ENCODE data around the gene AGAP1. TPM values are rescaled to one million over a fixed set of nuclear protein-coding genes. Genes with fewer than 3 reads are reported as not detected.

The AGAP1 gene
- total RNA-seq, 4 donors from 2014 or later = 33.7 to 39.9 (median 35.6) TPM

- TF ChIP-seq POLR2A (IDR thresholded peaks at IDR 0.05) (no peak), CTCF (IDR thresholded peaks at IDR 0.05) (no peak)
- Histone ChIP-seq H3K4me1 (no peaks in the 10 kb centered on the region), H3K9me3 (no peaks in the 10 kb centered on the region), H3K27me3 (no peaks in the 10 kb centered on the region), H3K36me3 (peaks cover 0 to 30% (median 0%) of the 10 kb centered on the region in 3 donors), H3K4me3 (no peak overlapping the region), H3K27ac (no peak overlapping the region)
- DNase-seq (ENCODE audit: low spot score in 2 of 2) = no peak
- WGBS, 2 donors = 87 to 91% methylated on average over 2 of the region's 2 CpGs
Measured at GRCh38 chr2:235820571-235820970, 326.7 kb downstream of the AGAP1 start.

- Histone ChIP-seq H3K36me3 (peaks cover 0 to 48% (median 0%) of the 10 kb centered on the region in 3 donors), H3K27ac (no peak overlapping the region), H3K27me3 (no peaks in the 10 kb centered on the region), H3K9me3 (no peaks in the 10 kb centered on the region), H3K4me3 (no peak overlapping the region), H3K4me1 (no peaks in the 10 kb centered on the region)
- TF ChIP-seq EP300 (IDR thresholded peaks at IDR 0.05) = no peak
- no peak for TF ChIP-seq POLR2A (IDR thresholded peaks at IDR 0.05)
- no peak for TF ChIP-seq CTCF (IDR thresholded peaks at IDR 0.05)
- DNase-seq (ENCODE audit: low spot score in 2 of 2) = no peak
- 81 to 88% methylated on average over 3 of the region's 3 CpGs for WGBS, 2 donors
Measured at GRCh38 chr2:235824331-235824730, 330.5 kb downstream of the AGAP1 start.

- H3K36me3 ChIP-seq = peaks cover 0 to 62% (median 0%) of the 10 kb centered on the region in 3 donors
- no peak overlapping the region for H3K4me3 ChIP-seq
- no peaks in the 10 kb centered on the region for H3K4me1 ChIP-seq
- WGBS, 2 donors = 94 to 97% methylated on average over 6 of the region's 6 CpGs
- TF ChIP-seq EP300 (IDR thresholded peaks at IDR 0.05) = no peak
- TF ChIP-seq POLR2A (IDR thresholded peaks at IDR 0.05) = no peak
- no peak for TF ChIP-seq CTCF (IDR thresholded peaks at IDR 0.05)
- no peaks in the 10 kb centered on the region for H3K9me3 ChIP-seq
- H3K27me3 ChIP-seq = no peaks in the 10 kb centered on the region
- no peak overlapping the region for H3K27ac ChIP-seq
- no peak for DNase-seq (ENCODE audit: low spot score in 2 of 2)
Measured at GRCh38 chr2:235825946-235826345, 332.1 kb downstream of the AGAP1 start.

- TF ChIP-seq CTCF (IDR thresholded peaks at IDR 0.05) = no peak
- no peak for TF ChIP-seq EP300 (IDR thresholded peaks at IDR 0.05)
- no peak for TF ChIP-seq POLR2A (IDR thresholded peaks at IDR 0.05)
- no peak overlapping the region for H3K27ac ChIP-seq
- H3K27me3 ChIP-seq = no peaks in the 10 kb centered on the region
- WGBS, 2 donors = 89 to 95% methylated on average over 9 of the region's 9 CpGs
- no peak overlapping the region for H3K4me3 ChIP-seq
- no peak for DNase-seq (ENCODE audit: low spot score in 2 of 2)
- H3K4me1 ChIP-seq = no peaks in the 10 kb centered on the region
- H3K9me3 ChIP-seq = no peaks in the 10 kb centered on the region
- H3K36me3 ChIP-seq = peaks cover 0 to 70% (median 0%) of the 10 kb centered on the region in 3 donors
Measured at GRCh38 chr2:235826826-235827225, 333.0 kb downstream of the AGAP1 start.

- WGBS, 2 donors = 80 to 86% methylated on average over 10 of the region's 10 CpGs
- no peak overlapping the region for H3K27ac ChIP-seq
- peaks cover 0 to 70% (median 0%) of the 10 kb centered on the region in 3 donors for H3K36me3 ChIP-seq
- no peak for TF ChIP-seq CTCF (IDR thresholded peaks at IDR 0.05)
- H3K4me1 ChIP-seq = no peaks in the 10 kb centered on the region
- no peaks in the 10 kb centered on the region for H3K9me3 ChIP-seq
- H3K27me3 ChIP-seq = no peaks in the 10 kb centered on the region
- DNase-seq (ENCODE audit: low spot score in 2 of 2) = no peak
- no peak overlapping the region for H3K4me3 ChIP-seq
Measured at GRCh38 chr2:235827585-235827992, 333.7 kb downstream of the AGAP1 start.
